Measurements from ENCODE around the gene FBXO40.

FBXO40 gene

DNA sequence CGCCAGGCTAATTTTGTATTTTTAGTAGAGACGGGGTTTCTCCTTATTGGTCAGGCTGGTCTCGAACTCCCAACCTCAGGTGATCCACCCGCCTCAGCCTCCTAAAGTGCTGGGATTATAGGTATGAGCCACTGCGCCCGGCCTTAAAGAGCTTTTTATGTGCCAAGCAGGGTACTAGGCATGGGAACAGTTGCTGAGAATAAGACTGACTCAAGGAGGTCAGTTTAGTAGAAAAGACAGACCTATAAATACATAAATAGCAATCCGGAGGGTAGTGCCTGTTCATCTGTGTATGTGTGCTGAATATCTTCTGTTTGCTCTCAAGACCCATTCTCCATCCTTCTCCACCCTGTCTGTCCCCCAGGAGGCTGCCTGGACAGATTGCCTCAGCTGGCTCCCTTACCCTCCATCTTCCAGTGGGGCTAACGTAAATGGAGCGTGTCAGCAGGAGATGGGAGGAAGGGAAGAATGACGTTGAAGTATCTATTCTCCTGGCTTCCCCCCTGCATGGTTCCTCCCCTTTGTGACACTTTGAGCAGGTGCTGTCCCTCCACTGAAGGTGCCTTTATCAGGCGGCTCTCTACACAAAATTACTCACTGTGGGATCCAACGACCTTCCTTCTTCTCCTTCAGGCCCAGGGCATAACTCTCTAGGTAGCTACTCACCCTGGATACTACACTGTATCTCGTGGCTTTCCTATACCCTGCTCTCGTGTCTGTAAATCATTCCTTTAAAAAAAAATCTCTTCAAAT lies 31.1 kb downstream of the FBXO40 start:
- no peak for DNase-seq

DNA sequence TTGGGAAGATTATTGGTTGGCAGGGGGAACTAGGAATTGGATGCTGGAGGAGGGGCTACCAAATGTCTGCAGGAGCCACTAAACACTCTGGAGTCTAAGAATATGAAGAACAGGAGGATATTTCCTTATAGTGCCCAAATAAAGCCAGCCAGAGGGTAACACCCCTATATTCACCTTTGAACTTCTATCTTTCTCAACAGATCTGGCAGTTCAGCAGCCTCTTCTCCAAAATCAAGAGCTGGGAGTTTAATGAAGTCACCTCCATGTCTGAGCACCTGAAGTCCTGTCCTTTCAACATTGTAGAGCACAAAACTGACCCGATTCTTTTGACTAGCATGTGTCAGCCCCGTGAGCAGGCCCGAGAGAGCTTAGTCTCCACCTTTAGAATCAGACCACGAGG lies 33.3 kb downstream of the FBXO40 start:
- DNase-seq = no peak

DNA sequence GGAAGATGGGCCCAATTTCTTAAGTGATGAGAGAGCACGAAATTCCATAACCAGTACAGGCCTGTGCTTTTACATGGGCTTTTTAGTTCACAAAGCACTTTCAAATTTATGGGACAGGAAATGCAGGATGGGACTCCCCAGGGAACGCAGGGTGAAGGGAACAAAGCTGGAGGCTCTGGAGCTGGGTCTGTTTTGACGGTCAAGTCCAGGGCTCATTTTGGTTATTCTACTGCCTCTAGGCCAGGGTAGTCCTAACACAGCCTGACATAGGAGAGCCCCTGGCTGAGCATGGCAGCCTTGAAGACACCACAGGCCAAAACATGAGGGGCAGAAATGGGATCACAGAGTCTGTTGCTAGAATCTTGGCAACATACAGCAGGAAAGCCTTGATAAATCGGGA lies 34.0 kb downstream of the FBXO40 start:
- no peak for DNase-seq

DNA sequence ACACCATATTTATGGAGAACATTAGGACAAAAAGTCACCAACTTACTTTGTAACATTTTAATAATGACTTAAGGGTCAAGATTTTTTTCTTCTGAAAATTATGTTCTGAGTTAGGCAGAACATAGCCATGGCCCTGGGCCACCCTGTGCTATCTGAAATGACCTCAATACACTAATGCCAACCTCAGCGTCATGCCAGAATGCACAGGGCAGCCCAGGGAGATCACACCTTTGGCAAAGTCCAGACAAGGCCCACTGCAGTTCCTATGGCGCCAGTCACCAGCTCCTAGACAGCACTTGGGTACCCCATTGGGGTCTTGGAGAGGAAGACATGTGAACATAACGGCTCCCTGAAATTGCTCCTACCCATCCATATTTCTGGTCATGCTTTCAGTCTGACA lies 34.4 kb downstream of the FBXO40 start:
- DNase-seq = no peak

DNA sequence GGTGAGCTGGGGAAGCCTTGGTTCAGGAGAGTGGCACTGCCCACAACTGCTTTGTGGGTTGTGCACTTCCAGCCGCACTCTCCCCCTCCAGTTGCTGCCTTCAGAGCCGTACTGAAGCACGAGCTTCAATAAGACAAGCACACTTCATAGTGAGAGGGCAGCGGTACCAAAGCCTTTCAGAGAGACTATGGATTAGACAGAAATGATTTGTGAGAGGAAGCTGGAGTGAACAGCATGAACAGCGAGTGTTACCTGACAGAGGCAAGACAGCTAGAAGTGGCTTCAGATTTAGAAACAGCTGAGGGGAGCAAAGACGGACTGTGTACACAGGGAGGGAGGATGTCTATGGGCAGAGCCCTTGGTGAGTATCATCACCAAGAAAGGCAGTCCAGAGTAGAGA lies 36.4 kb downstream of the FBXO40 start:
- DNase-seq = no peak

DNA sequence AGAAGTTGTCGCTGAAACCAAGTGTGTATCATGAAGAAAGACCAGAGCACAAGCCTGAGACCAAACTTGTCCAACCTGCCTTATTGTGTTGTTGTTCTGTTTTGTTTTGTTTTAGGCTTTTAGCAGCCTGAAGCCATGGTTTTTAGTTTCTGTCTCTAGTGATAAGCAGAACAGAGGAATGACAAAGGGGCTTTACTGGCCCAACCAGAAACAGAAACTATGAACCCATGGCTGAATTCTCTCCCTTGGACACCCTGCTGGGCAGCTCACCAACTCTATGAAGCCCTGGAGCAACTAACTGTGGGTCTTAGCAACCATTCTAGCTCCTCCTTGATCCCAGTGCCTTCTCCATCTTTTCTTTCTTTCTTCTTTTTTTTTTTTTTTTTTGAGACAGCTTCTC lies 37.2 kb downstream of the FBXO40 start:
- no peak for DNase-seq

DNA sequence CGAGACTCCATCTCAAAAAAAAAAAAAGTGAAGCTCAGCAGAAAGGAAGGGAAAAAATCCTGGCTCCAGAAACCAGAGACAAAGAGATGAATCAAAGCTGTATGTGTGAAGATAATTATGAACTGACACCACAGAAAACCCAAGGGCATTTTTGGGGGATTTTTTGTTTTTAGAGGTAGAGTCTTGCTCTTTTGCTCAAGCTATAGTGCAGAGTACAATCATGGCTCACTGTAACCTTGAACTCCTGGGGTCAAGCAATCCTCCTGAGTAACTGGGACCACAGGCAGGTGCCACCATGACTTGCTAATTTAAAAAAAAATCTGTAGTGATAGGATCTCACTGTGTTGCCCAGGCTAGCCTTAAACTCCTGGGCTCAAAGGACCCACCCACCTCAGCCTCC lies 44.7 kb downstream of the FBXO40 start:
- DNase-seq = no peak

DNA sequence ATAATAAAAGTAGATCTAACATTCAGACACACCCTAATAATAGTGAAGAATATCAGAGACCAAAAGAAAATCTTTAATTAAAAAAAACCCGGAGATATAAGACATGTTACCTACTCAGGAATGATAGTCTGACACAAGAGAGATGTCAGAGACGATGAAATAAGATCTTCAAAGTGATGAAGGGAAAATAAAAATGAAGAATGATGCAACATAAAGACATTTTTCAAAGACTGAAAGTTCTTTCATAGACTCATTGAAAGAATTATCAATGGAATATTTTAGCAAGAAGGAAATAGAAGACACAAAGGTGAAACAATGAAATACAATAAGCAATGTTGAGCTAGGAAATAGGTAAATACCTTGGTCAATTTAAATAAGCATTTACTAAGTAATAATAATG lies 47.9 kb downstream of the FBXO40 start:
- no peak for DNase-seq

DNA sequence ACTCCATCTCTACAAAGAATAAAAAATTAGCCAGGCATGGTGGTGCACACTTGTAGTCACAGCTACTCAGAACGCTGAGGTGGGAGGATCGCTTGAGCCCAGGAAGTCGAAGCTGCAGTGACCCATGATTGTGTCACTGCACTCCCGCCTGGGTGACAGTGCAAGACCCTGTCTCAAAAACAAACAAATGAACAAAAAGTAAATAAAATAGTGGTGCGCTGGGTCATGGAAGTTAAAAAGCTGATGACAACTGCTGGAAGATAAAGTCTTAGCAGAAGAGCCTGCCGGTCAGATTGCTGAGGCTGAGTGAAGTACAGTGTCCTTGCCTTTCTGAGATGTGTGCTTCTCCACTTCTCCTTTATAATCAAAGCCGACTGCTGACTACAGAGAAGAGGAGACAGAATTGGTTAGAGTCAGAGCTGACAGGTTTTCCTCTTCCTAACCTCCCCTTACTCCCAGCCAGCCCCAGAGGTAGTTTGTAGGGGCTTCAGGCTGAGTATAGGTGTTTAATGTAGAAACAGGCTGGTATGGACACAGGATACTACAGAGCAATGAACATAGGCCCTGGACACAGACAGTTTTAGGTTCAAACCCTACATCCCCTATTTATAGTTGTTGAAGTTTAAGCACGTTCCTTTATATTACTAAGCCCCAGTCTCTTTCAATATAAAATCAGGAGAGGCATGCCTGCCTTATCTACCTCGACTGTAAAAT lies 49.6 kb downstream of the FBXO40 start:
- DNase-seq = no peak

DNA sequence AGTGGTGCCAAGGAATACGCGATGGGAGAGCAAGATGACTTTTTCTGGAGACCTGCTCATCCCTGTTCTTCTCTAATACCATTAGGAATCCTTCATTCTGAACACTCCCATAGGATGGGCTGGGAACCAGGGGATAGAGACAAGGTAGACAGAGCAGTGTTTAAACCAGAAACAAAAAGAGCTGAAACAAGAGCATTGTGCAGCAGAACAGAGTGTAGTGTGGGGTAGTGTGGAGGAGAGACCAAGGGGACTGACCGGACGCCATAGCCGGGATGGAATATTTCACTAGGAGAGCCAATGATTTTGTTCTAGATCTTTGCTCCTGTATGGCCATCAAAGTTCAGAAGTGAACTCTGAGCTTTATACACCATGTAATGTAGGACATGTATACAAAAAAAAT lies 51.9 kb downstream of the FBXO40 start:
- DNase-seq = no peak

DNA sequence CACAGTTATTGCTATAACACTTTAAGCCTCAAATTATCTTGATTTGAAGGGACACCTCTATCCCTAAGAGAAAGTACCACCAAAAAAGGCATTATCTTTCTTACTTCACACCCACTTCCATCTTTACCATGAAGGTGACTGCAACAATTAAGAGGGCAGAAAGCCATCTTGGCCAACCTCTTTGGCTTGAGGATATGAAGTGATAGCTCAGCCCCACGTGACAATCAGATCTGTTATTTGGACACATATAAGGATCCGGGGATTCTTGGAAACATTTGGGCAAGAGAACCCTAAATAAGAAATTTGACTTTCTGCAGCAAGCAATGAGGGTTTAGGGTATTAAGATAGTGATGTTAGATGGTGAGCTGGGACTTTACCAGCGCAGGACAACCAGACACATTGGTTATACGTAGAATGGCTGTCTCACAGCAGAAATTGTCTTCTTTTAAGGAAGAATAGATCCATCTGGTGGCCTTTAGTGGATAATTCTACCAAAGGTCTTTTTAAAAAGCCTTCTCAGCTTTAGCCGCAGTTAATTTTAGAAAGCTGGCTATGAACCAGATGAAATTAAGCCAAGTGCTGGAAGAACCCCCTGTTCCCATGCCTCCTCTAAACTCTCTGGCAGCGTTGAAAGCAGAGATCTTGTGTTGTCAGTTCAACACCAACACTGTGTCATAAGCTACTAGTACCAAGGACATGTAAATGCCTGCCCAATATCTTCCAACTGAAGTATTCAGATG lies 55.2 kb downstream of the FBXO40 start:
- DNase-seq = no peak

DNA sequence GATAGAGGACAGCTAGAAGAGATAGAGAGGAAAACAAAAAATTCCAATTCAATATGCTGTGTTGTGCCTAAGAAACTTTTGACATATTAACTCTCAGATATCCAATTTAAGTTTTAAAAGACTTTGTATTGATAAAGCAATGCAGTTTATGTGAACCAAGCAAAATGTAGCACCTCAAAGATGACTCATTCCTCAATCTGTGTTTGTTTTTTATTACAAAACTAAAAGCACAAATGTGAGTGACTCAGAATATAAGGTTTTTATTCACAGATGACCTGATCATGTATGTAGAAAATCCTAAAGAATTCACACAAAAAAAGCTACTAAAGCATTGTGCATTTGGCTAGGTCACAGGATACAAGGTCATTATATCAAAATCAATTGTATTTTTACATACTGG lies 56.5 kb downstream of the FBXO40 start:
- no peak for DNase-seq

DNA sequence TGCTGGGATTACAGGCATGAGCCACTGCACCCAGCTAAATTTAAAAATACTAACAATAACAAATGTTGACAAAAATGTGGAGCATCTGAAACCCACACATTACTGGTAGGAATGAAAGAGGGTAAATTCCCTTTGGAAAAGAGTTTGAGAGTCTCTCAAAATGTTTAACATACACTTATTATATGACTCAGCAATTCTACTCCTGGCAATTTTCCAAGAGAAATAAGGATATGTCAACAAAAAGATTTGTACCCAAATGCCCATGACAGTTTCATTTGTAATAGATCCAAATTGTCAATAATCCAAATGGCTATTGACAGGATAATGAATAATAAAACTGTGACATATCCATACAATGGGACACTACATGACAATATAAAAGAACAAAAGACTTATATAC lies 58.5 kb downstream of the FBXO40 start:
- peak; percentile 44 for DNase-seq

DNA sequence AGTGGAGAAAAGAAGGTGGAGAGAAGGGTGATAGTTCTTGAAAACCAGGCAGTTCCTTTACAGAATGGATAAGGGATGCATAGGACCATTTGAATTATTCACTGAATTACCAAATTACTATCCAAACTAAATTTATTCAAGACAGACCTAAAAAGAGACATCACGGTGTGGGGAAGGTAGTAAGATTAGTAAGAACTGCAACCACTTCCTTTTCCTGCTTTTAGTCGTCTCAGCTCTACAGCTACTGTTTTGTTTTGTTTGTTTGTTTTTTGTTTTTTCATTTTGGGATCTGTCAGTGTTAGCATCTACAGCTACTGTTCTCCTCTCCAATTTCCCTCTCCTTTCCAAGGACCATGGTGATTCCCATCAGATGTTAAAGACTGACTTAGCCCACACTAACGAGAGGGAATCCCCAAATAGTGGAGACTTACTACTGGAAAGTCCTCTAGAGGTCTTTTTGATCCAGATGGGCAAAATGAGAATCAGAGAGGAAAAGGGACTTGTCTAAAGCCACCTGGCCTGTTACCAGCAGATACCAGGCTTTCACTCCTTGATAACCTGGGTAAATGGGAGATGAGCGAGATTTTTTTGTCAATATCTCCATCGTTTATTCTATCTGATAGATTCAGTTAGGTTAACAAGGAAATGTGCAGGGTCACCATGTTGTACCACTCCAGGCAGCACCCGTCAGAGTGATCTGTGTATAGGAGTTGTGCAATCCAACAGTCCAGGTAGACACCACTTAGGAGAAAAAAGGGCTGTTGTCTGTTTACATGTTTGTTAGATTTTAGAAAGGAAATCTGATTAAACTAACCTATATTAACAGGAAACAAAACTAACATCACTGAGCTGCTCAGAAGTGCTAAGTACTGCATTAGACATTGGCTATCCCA lies 61.6 kb downstream of the FBXO40 start:
- DNase-seq = no peak

DNA sequence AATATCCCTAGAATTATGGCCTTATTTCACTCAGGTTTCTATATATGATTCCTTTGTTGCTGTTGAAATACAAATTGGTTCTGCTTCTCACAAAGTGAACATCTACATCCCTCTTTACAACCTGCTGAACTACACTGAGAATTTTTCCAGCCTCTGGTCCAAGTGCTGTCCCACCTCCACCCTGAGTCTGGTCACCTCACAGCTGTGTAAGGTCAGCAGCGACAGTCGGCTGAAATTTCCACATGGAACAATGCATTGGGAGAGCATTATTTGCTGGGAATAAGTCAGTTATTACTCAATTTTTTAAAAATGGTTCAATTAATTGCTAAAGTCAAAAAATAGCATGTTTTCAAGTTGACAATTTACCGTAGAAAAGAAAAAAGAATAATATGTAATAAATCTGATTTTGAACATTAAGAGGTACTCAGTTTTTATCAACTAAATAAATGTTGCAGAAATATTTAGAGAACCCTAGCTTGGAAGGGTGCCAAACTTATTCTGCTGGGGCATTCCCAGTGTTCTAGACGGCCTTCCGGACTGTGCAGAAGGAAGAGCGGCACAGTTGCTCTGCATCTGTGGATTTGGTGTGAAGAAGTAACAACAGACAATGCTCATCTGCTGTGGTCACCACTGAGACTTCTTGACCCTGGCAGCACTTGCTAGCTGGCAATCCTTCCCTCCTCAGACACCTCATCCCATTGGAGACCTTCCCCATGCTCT lies 65.7 kb downstream of the FBXO40 start:
- no peak for DNase-seq

DNA sequence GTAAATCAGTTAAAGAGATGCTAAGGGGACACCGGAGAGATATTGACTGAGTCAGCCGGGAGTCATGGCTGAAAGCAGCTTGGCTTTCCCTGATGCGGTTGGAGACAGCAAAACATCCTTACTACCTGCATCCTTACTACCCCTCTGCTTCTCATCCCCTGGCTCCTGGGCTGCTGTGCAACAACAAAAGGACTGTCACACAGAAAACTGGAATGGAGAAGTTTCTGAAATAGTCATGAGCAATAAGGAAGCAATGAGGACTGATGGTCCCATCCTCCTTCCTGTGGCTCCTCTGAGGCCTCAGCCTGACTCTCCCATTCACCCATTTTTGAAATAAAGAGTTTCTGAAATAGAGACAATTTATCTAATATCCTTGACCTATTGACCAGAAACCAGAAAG lies 66.4 kb downstream of the FBXO40 start:
- no peak for DNase-seq

DNA sequence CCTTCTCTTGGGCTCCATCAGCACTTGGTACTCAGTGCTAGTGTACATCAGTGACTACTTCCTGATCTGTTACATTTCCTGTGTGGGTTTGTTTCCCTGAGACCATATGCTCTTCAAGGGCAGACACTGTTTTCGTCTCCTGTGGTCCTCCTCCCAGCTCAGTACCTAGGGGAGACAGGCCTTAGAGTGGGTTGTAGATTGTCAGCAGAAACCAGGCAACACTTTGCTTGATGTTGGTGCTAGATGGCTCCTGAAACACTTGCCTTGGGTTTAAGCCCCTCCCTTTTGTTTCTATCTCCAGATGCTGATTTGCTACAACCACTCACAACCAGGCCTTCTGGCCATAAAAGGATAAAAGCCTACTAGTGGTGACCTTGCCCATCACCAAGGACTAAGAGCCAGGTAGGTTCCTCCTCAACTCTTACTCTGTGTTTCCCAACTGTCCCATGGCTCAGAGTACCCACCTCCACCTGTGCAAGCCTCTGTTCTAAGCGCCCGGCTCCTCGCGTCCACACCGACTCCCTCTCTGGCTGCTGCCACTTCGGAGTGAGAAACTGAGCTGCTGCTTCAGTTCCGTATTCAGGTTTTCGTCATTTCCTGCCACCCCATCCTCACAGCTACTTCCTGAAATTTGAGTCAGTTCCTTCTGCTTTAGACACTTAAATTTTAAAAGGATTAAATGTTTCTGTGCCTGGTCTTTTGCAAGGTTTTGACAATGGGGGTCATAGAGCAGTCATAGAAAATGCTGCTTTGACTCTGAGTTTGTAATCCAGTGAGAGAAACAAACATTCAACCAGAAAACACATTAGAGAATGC lies 67.4 kb downstream of the FBXO40 start, which contains the start of gene HCLS1:
HCLS1 (minus strand) TSS at position 548 of the 816 bp plus-strand sequence. CDS start 2,556 bp downstream, outside the sequence.
- no peak for DNase-seq

DNA sequence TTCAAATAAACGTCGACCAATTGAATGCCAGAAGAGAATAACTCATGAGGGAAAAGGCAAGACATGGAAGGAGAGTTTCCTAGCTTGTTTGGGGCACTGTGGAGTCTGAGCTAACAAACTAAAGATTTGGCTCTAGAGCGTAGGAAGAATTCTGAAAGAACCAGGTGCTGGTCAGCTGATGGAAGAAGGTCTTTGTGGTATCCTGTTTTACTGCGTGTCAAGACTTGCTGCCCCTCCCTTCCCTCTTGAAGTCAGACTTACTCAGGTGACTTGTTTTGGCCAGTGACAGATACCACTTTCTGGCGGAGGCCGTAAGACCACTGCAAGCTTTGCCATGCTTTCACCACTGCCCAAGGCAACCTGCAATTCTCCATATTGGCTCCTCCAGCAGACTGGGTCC lies 68.2 kb downstream of the FBXO40 start:
- DNase-seq = no peak

DNA sequence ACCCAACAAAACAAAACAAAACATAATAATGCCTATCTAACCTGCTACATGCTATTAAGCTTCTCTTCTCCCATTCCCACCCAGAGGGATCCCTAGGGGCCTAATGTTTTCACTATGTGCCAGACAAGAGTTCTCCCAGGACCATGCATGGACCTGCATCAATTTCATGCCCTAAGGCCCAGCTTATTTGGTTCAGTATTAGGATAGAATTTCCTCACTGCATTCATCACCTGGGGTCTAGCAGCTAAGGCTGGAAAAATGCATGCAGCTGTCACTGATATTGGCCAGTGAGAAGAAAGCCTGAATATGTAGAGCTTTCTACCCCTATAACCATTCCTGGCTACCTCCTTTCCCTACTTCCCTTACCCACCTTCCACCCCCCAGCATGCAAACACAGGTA lies 69.6 kb downstream of the FBXO40 start:
- DNase-seq = no peak

DNA sequence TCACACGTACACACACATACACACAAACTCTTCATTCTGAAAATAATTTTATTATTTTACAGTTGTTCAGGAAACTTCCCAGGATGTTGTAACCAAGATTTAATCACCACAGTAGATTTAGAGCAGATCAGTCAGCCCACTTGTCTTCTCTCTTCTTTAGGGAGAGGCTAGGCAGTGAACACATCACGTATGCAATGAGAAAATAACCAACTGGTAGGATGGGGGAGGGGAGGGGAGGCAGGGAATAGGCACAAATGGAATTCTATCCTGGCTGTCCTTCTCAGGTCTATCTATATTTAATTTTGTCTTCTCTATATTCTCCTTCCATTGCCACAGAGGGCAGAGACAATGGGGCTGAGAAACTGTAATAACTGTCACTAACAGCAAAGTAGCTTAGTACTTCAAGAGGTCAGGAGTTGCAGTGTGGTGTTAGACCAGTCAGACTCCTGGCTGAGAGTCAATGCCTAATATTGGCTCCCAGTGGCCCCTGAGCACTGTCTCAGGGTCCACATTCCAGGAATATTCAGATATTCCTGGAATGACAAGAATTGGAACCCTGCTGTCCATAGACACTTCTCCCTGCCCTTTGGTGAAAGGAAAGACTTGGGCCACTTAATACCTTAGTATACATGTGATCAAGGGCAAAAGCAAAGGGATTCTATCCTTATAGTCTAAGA lies 70.1 kb downstream of the FBXO40 start:
- DNase-seq = no peak

DNA sequence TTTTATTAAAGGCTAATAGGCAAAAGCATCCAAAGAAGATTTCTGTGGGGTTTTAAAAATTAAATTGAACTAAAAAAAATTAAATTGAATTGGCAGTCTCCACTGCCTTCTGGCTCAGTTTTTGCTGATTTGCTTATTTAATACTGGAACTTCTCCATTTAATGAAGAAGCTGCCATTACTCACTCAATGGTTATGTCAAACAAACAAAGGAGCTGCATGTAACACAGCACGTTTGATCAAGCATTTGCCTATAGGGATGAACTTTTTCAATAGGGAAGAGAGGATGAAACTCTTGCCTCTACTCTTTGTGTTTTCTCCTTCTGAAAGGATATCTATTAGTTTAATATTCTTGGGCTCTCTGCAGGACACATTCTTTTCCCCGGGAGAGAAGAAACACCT lies 72.3 kb downstream of the FBXO40 start:
- no peak for DNase-seq

Data from NCI-H2029 treated with DMSO at 0.1 percent for 48 hours (cell line).